Spleen (tissue), 7 donors: ENCODE data around the gene HOMER1.

ENCODE experiments used
- CTCF ChIP-seq, 11 experiments: fragments of 200-600 bp in 7 of 11; fragments of 450-650 bp in 4 of 11; sonication (generic) in 4 of 11; IDR thresholded peaks in 8 of 11; conservative IDR thresholded peaks in 3 of 11; 1 replicate in 7 of 11; 2 replicates in 4 of 11; pipeline versions ENCODE4 v1.4.0 to v1.8.0; 2016 to 2021; ENCODE audit warnings: antibody characterized with exemption in 11 of 11, inconsistent platforms in 4 of 11, mild to moderate bottlenecking in 1 of 11
- POLR2A ChIP-seq, 3 donors: fragments of 450-650 bp; IDR thresholded peaks; one replicate each; pipeline ENCODE4 v1.5.1; 2017; ENCODE audit warnings: antibody characterized with exemption in 3 of 3, mild to moderate bottlenecking in 1 of 3
- POLR2AphosphoS5 ChIP-seq, 3 donors: sonication (generic); formaldehyde crosslinking; IDR thresholded peaks; one replicate each; pipeline ENCODE4 v1.5.1; 2017; ENCODE audit warnings: antibody characterized with exemption in 3 of 3
- donor health status: DM: no; HTN: no; CAD: no; lungs with moderate emphysema.
- donor health status: DM: no; HTN: no; CAD: no.
- donor health status: DM: no; HTN: no; CAD: no.

- TF ChIP-seq CTCF (IDR thresholded peaks at IDR 0.05 in 8 of 11, conservative IDR thresholded peaks at IDR 0.05 in 3 of 11), result no peak
- TF ChIP-seq POLR2A (IDR thresholded peaks at IDR 0.05), result no peak
- TF ChIP-seq POLR2AphosphoS5 (IDR thresholded peaks at IDR 0.05), result no peak
Measured at GRCh38 chr5:79508794-79509193, 5.1 kb downstream of the HOMER1 start.
